Measurements from ENCODE around the gene SMARCC1.

SMARCC1 gene

DNA sequence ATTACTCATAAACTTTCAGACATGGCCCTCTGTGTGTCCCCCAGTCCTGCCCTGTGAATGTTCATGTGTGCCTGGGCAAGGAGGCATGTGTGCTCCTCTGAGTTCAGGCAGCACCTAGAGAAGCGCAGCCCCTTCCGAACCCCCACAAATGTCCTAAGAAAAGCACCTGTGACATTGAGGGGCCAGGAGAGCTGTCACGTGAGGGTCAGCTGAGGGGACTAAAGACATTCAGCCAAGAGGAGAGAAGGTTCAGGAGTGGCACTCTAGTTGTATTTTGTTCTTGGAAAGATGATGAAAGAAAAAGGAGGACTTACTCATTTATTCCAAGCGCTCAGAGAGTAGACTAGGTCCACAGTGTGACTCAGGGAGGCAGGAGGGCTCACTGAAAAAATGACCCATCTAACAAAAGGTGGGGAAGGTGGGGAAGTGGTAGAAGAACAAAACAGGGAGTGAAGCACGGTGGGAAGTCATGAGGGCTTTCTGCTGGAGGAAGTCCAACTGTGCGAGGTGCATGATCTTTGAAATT, 240.0 kb downstream of the SMARCC1 start:
- no peak for DNase-seq (ENCODE audit: low spot score)

DNA sequence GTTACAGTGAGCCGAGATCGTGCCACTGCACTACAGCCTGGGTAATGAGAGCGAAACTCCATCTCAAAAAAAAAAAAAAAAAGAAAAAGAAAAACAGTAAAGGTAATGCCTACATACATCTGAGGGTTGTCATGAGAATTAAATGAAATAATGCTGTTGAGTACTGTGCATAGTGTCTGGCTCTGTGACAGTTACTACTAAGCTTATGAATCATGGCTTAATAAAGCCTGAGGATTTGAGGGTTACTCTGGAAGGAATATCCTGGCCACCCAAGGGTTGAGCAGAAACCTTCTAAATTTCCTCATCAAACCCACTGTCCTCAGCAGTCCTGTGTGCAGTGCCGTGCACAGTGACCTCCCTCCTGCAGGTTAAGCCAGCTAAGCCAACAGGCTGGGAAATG, 241.4 kb downstream of the SMARCC1 start:
- DNase-seq (ENCODE audit: low spot score) = no peak

DNA sequence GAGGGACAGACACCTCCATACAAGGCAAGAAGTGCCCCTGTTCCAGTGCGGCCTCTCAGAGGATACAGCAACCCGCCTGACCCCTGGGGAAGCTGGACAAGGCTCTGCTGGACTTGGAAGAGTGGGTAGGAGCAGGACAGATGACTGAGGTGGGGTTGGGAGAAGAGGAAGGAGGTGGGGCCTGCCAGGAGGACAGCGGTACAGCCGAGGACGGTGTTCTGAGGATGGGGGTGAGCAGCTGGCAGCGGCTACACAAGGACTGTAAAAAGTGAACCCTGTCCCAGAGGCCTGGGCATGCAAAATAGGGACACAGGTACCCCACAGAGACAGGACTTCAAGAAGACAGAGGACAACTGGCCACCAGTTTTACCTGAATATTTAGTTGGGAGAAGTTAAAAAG, 244.7 kb downstream of the SMARCC1 start:
- DNase-seq (ENCODE audit: low spot score) = no peak

DNA sequence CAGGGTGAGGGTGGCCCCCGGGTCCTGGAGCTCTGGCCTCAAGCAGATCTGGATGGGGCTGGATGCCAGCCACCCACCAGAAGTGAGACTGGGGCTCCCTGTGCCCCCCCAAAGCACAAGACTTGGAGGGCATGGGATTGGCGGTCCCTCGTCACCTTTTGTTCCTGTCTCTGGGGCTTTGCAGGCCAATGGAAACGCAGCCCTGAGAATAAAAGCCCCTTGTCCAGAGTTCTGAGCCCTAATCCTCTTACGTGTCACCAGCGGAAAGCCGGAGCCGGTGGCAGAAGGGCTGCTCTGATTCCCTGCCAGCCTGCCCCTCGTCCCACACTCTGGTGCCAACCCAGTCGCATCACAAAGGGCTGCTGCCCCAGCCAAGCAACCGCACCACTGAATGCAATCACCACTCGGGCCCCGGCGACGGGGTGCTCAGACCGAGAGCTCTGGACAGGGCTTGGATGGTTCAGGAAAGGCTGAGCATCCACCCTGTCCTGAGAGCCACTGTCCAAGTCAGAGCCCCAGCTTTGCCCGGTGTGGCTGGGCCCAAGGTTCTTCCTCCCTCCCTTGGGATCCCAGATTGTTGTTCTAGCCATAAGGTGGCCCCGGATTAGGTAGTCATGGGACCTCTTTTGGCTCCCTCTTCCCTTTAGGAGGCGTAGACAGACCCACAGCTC, 245.3 kb downstream of the SMARCC1 start:
- DNase-seq (ENCODE audit: low spot score) = no peak

Measured in AG08396 (cell line).